Ovary (tissue), 9 donors: ENCODE measurements around the gene FYN. TPM values are rescaled to one million over a fixed set of nuclear protein-coding genes. Genes with fewer than 3 reads are reported as not detected.
A peak's percentile ranks its signal among the peaks of the same experiment; 100 is the strongest.

ENCODE experiments used
- DNase-seq, 5 donors: peaks; one replicate each; pipeline ENCODE4 v3.0.0-alpha.2; 2019 to 2020
- H3K27ac ChIP-seq, 2 donors: fragments of 200-600 bp; one replicate each; pipeline versions ENCODE4 v1.5.1 to v1.8.0; 2019 to 2022
- H3K27me3 ChIP-seq: fragments of 200-600 bp; one replicate; pipeline ENCODE4 v1.8.0; 2022
- H3K36me3 ChIP-seq: fragments of 200-600 bp; sonication (generic); one replicate; pipeline ENCODE4 v1.5.1; 2019
- H3K4me1 ChIP-seq: one replicate; pipeline ENCODE4 v1.8.1; 2013; ENCODE audit warnings: mild to moderate bottlenecking, moderate library complexity; ENCODE audit not compliant: insufficient read depth
- H3K4me3 ChIP-seq: fragments of 200-600 bp; sonication (generic); one replicate; pipeline ENCODE4 v1.5.1; 2017
- H3K9me3 ChIP-seq, 2 donors: fragments of 200-600 bp in 1 of 2; sonication (generic) in 1 of 2; one replicate each; pipeline versions ENCODE4 v1.5.1 to v1.8.1; 2013 to 2019; ENCODE audit warnings: mild to moderate bottlenecking in 1 of 2, moderate library complexity in 1 of 2
- CTCF ChIP-seq, 3 donors: fragments of 450-650 bp in 2 of 3; fragments of 200-600 bp in 1 of 3; IDR thresholded peaks; one replicate each; pipeline versions ENCODE4 v1.5.1 to v1.8.0; 2016 to 2022; ENCODE audit warnings: antibody characterized with exemption in 3 of 3, mild to moderate bottlenecking in 1 of 3
- EP300 ChIP-seq: sonication (generic); formaldehyde crosslinking; IDR thresholded peaks from one replicate; pipeline ENCODE4 v1.6.1; 2017; ENCODE audit warnings: antibody characterized with exemption
- POLR2A ChIP-seq: fragments of 450-650 bp; IDR thresholded peaks from one replicate; pipeline ENCODE4 v1.6.1; 2017; ENCODE audit warnings: antibody characterized with exemption, mild to moderate bottlenecking, moderate library complexity
- WGBS, 3 donors: extraction: QIAGEN DNeasy Blood & Tissue Kit in 1 of 3; methylation state at CpG; one replicate each; pipeline versions ENCODE4 v1.1.5 to v1.1.7; 2013 to 2017; 5-methylcytosine and 5-hydroxymethylcytosine counted together
- intact Hi-C, 4 donors: fragments of 100-400 bp; cut with DNase I; formaldehyde crosslinking; loops; one replicate each; pipeline versions ENCODE4 v1.11.0 to v1.15.1; 2022 to 2023
- polyA plus RNA-seq, 2 donors: library from polyadenylated mRNA; stranded (reverse); fragments of 200-250 nt in 1 of 2; fragments of 350-450 nt in 1 of 2; fragmentation: Illumina TruSeq in 1 of 2; extraction: RNeasy Lipid Tissue Mini Kit (QIAGEN cat#74804) in 1 of 2; gene quantifications; one replicate each; pipeline ENCODE4 v1.2.3, GENCODE V29; 2013 to 2014
- total RNA-seq, 7 donors: library from RNA; depleted of rRNA in 2 of 7; stranded (reverse); fragments of >200 nt in 2 of 7; fragmentation: NEBNext Ultra II Directional in 3 of 7; extraction: Animal tissue kit (Norgen Biotek cat#: 25700) in 3 of 7; gene quantifications; one replicate each; pipeline versions ENCODE4 v1.1.0 to v1.2.4, GENCODE V29; 2016 to 2023
- donor health status: DM: no; HTN: no; CAD: no; lungs with moderate emphysema.
- donor health status: DM: no; HTN: no; CAD: no.
- donor health status: Bipolar disorder and iron deficiency.
- donor health status: DM: yes; HTN: yes; CAD: no.
- donor health status: DM: no; HTN: no; CAD: no.
- donor health status: DM: yes; HTN: yes; CAD: no.

FYN gene
- total and polyA plus RNA-seq, 9 donors: 37.2 to 116 (median 72.7) TPM

DNA sequence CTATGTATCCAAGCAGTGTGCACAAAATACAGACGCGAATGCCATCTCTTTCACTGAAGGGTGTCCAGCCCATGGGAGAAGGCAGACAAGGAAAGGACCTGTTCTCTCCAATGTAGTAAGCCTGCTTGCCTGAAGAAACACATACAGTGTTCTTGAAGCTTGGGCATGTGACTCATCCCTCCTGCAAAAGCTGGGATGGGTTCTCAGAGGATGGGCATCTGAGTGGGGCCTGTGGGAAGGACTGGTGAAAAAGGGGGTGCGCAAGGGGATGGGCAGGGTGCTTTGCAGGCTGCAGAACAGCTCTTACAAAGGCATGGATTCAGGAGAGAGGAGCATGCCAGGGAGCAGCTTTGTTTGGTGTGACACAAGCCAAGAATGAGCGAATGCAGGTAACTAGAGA, 128.1 kb downstream of the FYN start:
- Histone ChIP-seq H3K4me1 (peaks cover 8% of the 10 kb centered on the region), H3K27ac (no peak overlapping the region), H3K36me3 (no peaks in the 10 kb centered on the region), H3K4me3 (no peak overlapping the region), H3K27me3 (no peaks in the 10 kb centered on the region), H3K9me3 (no peaks in the 10 kb centered on the region)
- WGBS, 3 donors: 93 to 96% (median 95%) methylated on average over 4 of the region's 4 CpGs
- intact Hi-C loops: no loop called here
- DNase-seq: no peak
- TF ChIP-seq CTCF (IDR thresholded peaks at IDR 0.05): no peak
- TF ChIP-seq POLR2A: no peak
- no peak for TF ChIP-seq EP300

DNA sequence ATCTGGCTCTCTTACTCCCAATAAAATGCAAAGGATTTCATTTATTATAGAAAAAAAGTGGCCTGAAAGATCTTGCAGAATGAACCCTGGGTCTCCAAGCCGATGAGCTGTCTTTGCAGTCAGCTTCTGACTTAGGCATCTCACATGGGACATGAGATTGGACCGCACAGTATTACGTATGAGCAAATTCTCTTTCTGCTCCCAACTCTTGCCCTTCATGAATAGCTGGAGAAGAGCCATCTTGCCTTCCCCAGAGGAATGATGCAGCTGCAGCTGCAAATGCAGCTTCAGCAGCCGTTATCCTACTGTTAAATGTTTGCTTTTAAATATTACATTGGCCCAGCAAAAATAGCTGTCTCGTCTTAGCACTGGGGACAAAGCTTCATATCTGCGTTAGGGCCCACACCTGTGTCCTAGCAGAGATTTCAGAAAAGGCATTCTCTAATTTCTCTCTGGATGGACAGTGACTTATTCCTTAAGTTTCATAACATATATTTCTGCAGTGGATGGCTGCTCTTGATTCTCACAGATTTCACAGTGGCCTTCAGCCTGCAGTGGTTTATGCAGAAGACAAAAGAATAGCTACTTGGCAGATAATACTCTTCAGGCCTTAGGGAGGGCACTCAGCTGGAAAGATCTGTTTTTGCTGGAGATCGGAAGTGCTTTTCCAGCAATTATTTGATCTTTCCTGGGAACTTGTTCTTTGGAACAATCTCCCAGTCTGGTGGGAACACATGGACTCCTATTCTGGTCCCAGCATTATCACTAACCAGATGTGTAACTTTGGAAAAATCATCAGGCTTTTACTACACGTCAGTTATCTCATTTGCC, 129.2 kb downstream of the FYN start:
- Histone ChIP-seq H3K27ac (no peak overlapping the region), H3K36me3 (no peaks in the 10 kb centered on the region), H3K9me3 (no peaks in the 10 kb centered on the region), H3K4me3 (no peak overlapping the region), H3K4me1 (peaks cover 8% of the 10 kb centered on the region), H3K27me3 (no peaks in the 10 kb centered on the region)
- TF ChIP-seq CTCF (IDR thresholded peaks at IDR 0.05) (no peak), EP300 (no peak), POLR2A (no peak)
- WGBS, 3 donors: 12 to 20% (median 16%) methylated on average over 8 of the region's 8 CpGs
- peak in 1 of 5 donors; percentile 40 for DNase-seq
- intact Hi-C loops: loop anchor here in 1 of 4 donors (5.0 kb wide), 1 partner anchor 1692 kb away; no protein-coding TSS in a partner anchor

DNA sequence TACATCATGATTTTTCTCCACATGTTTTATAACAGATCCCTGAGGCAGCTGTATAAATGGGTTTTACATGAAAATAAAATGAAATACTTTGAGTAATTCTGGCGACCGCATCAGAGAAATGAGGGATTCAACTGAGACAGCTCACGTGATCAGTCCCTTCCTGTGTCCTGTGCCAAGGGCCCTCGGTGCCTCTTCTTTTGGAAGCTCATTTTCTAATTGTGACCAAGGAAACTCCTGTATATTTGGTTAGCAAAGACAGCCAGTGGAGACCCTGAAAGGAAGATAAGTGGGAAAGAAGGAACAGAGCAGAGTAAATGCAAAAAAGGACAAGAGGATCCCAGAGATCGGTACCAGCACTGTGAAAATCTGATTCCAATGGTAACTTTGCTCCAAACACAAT, 129.9 kb downstream of the FYN start:
- WGBS, 3 donors: 77 to 87% (median 87%) methylated on average over 5 of the region's 5 CpGs
- no peaks in the 10 kb centered on the region for H3K36me3 ChIP-seq
- intact Hi-C loops: loop anchor here in 1 of 4 donors (5.0 kb wide), 1 partner anchor 1691 kb away; no protein-coding TSS in a partner anchor
- H3K4me3 ChIP-seq: no peak overlapping the region
- no peaks in the 10 kb centered on the region for H3K9me3 ChIP-seq
- no peaks in the 10 kb centered on the region for H3K27me3 ChIP-seq
- no peak for TF ChIP-seq EP300
- no peak for TF ChIP-seq CTCF (IDR thresholded peaks at IDR 0.05)
- TF ChIP-seq POLR2A: no peak
- DNase-seq: no peak
- peaks cover 8% of the 10 kb centered on the region for H3K4me1 ChIP-seq
- H3K27ac ChIP-seq: no peak overlapping the region

DNA sequence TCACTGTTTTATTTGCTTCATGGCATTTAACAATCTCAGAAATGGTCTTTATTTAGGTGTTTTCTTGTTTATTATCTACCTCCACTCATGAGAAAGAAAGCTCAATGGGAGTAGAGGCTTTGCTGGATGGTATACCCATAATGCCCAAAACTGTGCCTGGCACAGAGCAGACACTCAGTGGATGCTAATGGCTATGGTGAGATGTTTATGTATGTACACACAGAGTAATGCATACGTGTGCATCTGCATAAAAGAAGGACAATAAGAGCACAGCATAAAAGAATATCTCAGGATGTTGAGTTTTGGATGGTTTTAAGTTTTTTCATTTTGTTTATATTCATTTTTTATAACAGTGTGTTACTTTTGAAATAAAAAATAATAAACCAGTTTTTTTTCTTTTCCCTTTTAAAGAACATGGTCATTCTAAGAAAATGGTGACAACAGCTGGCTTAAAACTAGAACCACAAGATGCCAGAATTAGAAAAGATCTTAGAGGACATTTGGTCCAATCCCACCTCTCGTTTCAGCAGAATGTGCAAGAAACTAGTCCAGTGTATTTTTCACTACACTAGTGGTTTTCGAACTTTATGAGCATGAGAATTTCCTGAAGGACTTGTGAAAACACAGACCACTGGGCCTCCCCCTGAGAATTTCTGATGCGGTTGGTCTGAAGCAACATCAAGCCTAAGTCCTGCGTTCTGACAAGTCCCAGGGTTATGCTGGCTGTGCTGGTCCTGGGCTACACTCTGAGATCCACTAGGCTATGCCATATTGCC, 131.9 kb downstream of the FYN start:
- Histone ChIP-seq H3K36me3 (no peaks in the 10 kb centered on the region), H3K27ac (no peak overlapping the region), H3K4me1 (peaks cover 8% of the 10 kb centered on the region), H3K9me3 (no peaks in the 10 kb centered on the region), H3K27me3 (no peaks in the 10 kb centered on the region), H3K4me3 (no peak overlapping the region)
- no peak for DNase-seq
- WGBS, 3 donors: 83 to 95% (median 92%) methylated on average over 5 of the region's 5 CpGs
- no peak for TF ChIP-seq EP300
- no peak for TF ChIP-seq CTCF (IDR thresholded peaks at IDR 0.05)
- TF ChIP-seq POLR2A: no peak
- intact Hi-C loops: loop anchor here in 1 of 4 donors (5.0 kb wide), 1 partner anchor 1689 kb away; no protein-coding TSS in a partner anchor
